Caco-2 (cell line): ENCODE results near the gene KCNJ3. TPM values are rescaled to one million over a fixed set of nuclear protein-coding genes. Genes with fewer than 3 reads are reported as not detected.

Source experiments
- BruUV-seq: library from RNA; stranded (reverse); fragments of 400-500 nt; replicated peaks from 2 replicates; lab custom pipeline; 2021; lab: Mats Ljungman, UMichigan
- CTCF ChIA-PET: fragments of 300-600 bp; sonication (Branson Sonifier 250); formaldehyde crosslinking; loops from one replicate; lab custom pipeline; 2022; ENCODE audit warnings: antibody characterized with exemption; lab: Charles Lee
- POLR2A ChIA-PET: fragments of 300-600 bp; sonication (Branson Sonifier 250); formaldehyde crosslinking; loops from one replicate; lab custom pipeline; 2022; ENCODE audit warnings: antibody characterized with exemption; lab: Charles Lee
- DNase-seq, 2 experiments: peaks; one replicate each; pipeline versions ENCODE4 v3.0.0 to v3.0.0-alpha.2; 2020 to 2022
- H3K27me3 ChIP-seq: replicated peaks from 2 replicates; pipeline ENCODE4 v1.6.0; 2011; ENCODE audit warnings: low read length; ENCODE audit not compliant: control insufficient read depth, insufficient read depth
- H3K36me3 ChIP-seq: 2 replicates; pipeline ENCODE4 v1.5.1; 2011; ENCODE audit warnings: low read length; ENCODE audit not compliant: control insufficient read depth, insufficient read depth
- H3K4me1 ChIP-seq: fragments of 250-450 bp; sonication (Bioruptor Pico); 2 replicates; pipeline ENCODE4 v1.5.1; 2020; ENCODE audit warnings: mild to moderate bottlenecking
- H3K4me3 ChIP-seq: 2 replicates; pipeline ENCODE4 v1.5.1; 2011; ENCODE audit warnings: low read depth, mild to moderate bottlenecking, control low read depth, low read length
- H3K9me3 ChIP-seq: fragments of 250-450 bp; sonication (Bioruptor Pico); 2 replicates; pipeline ENCODE4 v1.5.1; 2020; ENCODE audit warnings: mild to moderate bottlenecking, moderate library complexity
- H3K27ac Mint-ChIP-seq: one replicate; pipeline ENCODE4 v1.8.0; 2022; ENCODE audit warnings: mixed read lengths; ENCODE audit not compliant: unreplicated experiment
- H3K27me3 Mint-ChIP-seq: one replicate; pipeline ENCODE4 v1.8.0; 2022; ENCODE audit warnings: mixed read lengths; ENCODE audit not compliant: insufficient read depth, unreplicated experiment
- H3K36me3 Mint-ChIP-seq: one replicate; pipeline ENCODE4 v1.8.0; 2022; ENCODE audit warnings: mild to moderate bottlenecking, mixed read lengths; ENCODE audit not compliant: insufficient read depth, unreplicated experiment
- H3K4me1 Mint-ChIP-seq: one replicate; pipeline ENCODE4 v1.8.0; 2022; ENCODE audit warnings: low read depth, mixed read lengths; ENCODE audit not compliant: unreplicated experiment
- H3K4me3 Mint-ChIP-seq: one replicate; pipeline ENCODE4 v1.8.0; 2022; ENCODE audit warnings: mild to moderate bottlenecking, moderate library complexity, mixed read lengths; ENCODE audit not compliant: unreplicated experiment
- H3K9me3 Mint-ChIP-seq: one replicate; pipeline ENCODE4 v1.8.0; 2022; ENCODE audit warnings: mixed read lengths; ENCODE audit not compliant: unreplicated experiment
- CTCF ChIP-seq, 2 experiments: fragments of 200-600 bp in 1 of 2; IDR thresholded peaks; 1 replicate in 1 of 2; 2 replicates in 1 of 2; pipeline versions ENCODE4 v1.5.1 to v1.8.0; 2011 to 2022; ENCODE audit warnings: antibody characterized with exemption in 1 of 2, control low read depth in 1 of 2, inconsistent platforms in 1 of 2, low read depth in 1 of 2, low read length in 1 of 2, mild to moderate bottlenecking in 1 of 2, moderate library complexity in 1 of 2; ENCODE audit not compliant: insufficient read depth in 1 of 2, severe bottlenecking in 1 of 2, unreplicated experiment in 1 of 2
- intact Hi-C: fragments of 100-400 bp; cut with micrococcal nuclease; formaldehyde crosslinking; loops from one replicate; pipeline ENCODE4 v1.10.0; 2022; ENCODE audit not compliant: unreplicated experiment
- total RNA-seq: library from RNA; stranded (reverse); gene quantifications from 2 replicates; pipeline ENCODE4 v1.2.3, GENCODE V29; 2022

The KCNJ3 gene
- total RNA-seq, 1 experiment from 2014 or later = not detected

- no TSS peak for BruUV-seq
Observed at GRCh38 chr2:154795651-154796050, 97.2 kb downstream of the KCNJ3 start.

GRCh38 chr2:154804451-154804850 is 106.0 kb downstream of the KCNJ3 start:
- H3K9me3 Mint-ChIP-seq = no peaks in the 10 kb centered on the region
- ChIA-PET POLR2A (no interaction called here), CTCF (no interaction called here)
- no peak overlapping the region for H3K4me3 Mint-ChIP-seq
- H3K27me3 ChIP-seq = no peaks in the 10 kb centered on the region
- no peak for DNase-seq
- TF ChIP-seq CTCF (IDR thresholded peaks at IDR 0.05; ENCODE audit: insufficient read depth in 1 of 2, low read depth in 1 of 2, low read length in 1 of 2, severe bottlenecking in 1 of 2, unreplicated experiment in 1 of 2) = no peak
- H3K4me3 ChIP-seq = no peak overlapping the region
- no peaks in the 10 kb centered on the region for H3K9me3 ChIP-seq
- H3K36me3 Mint-ChIP-seq = no peaks in the 10 kb centered on the region
- no peaks in the 10 kb centered on the region for H3K4me1 Mint-ChIP-seq
- intact Hi-C loops = no loop called here
- no TSS peak for BruUV-seq
- peaks cover 3% of the 10 kb centered on the region for H3K27me3 Mint-ChIP-seq
- H3K27ac Mint-ChIP-seq = no peak overlapping the region
- no peaks in the 10 kb centered on the region for H3K36me3 ChIP-seq
- no peaks in the 10 kb centered on the region for H3K4me1 ChIP-seq

More at GRCh38 chr2:154795651-154796050, 97.2 kb downstream of the KCNJ3 start:
- ChIA-PET POLR2A (no interaction called here), CTCF (no interaction called here)
- Mint-ChIP-seq H3K27me3 (peaks cover 3% of the 10 kb centered on the region), H3K4me1 (no peaks in the 10 kb centered on the region), H3K4me3 (no peak overlapping the region), H3K27ac (no peak overlapping the region), H3K36me3 (no peaks in the 10 kb centered on the region), H3K9me3 (no peaks in the 10 kb centered on the region)
- DNase-seq = no peak
- Histone ChIP-seq H3K9me3 (no peaks in the 10 kb centered on the region), H3K36me3 (no peaks in the 10 kb centered on the region), H3K27me3 (no peaks in the 10 kb centered on the region), H3K4me3 (no peak overlapping the region), H3K4me1 (no peaks in the 10 kb centered on the region)
- TF ChIP-seq CTCF (IDR thresholded peaks at IDR 0.05; ENCODE audit: insufficient read depth in 1 of 2, low read depth in 1 of 2, low read length in 1 of 2, severe bottlenecking in 1 of 2, unreplicated experiment in 1 of 2) = no peak
- intact Hi-C loops = no loop called here

- Mint-ChIP-seq H3K9me3 (no peaks in the 10 kb centered on the region), H3K4me1 (no peaks in the 10 kb centered on the region), H3K36me3 (no peaks in the 10 kb centered on the region), H3K4me3 (no peak overlapping the region), H3K27me3 (no peaks in the 10 kb centered on the region), H3K27ac (no peak overlapping the region)
- no TSS peak for BruUV-seq
- intact Hi-C loops = no loop called here
- no peak for TF ChIP-seq CTCF (IDR thresholded peaks at IDR 0.05; ENCODE audit: insufficient read depth in 1 of 2, low read depth in 1 of 2, low read length in 1 of 2, severe bottlenecking in 1 of 2, unreplicated experiment in 1 of 2)
- ChIA-PET POLR2A (no interaction called here), CTCF (no interaction called here)
- H3K36me3 ChIP-seq = no peaks in the 10 kb centered on the region
- H3K4me1 ChIP-seq = no peaks in the 10 kb centered on the region
- no peak overlapping the region for H3K4me3 ChIP-seq
- no peaks in the 10 kb centered on the region for H3K27me3 ChIP-seq
- DNase-seq = no peak
- H3K9me3 ChIP-seq = no peaks in the 10 kb centered on the region
Observed at GRCh38 chr2:154813636-154814035, 115.1 kb downstream of the KCNJ3 start.
